GM19351 (cell line): ENCODE measurements around the gene NIF3L1.

ENCODE experiments used
- ATAC-seq: cut with Tn5 transposase; IDR thresholded peaks from one replicate; pipeline ENCODE4 v1.9.1; 2021; ENCODE audit warnings: mild to moderate bottlenecking, moderate library complexity; ENCODE audit not compliant: unreplicated experiment

Gene NIF3L1

GRCh38 chr2:200888704-200889625 is at the start of gene NIF3L1, which contains the start of gene PPIL3:
NIF3L1 (plus strand) TSS chr2:200889371; CDS start chr2:200891944, 2,573 bp downstream.
PPIL3 (minus strand) TSS chr2:200889077; CDS start chr2:200887615, 1,462 bp downstream.
- peak; percentile 88 for ATAC-seq

GRCh38 chr2:200839513-200839912 is 49.7 kb upstream of the NIF3L1 start:
- no peak for ATAC-seq

GRCh38 chr2:200843993-200844948 is 44.9 kb upstream of the NIF3L1 start:
- no peak for ATAC-seq

- no peak for ATAC-seq
Measured at GRCh38 chr2:200845194-200845593, 44.0 kb upstream of the NIF3L1 start.

- no peak for ATAC-seq
Measured at GRCh38 chr2:200845669-200846325, 43.4 kb upstream of the NIF3L1 start.

- ATAC-seq, result no peak
Measured at GRCh38 chr2:200847269-200847668, 41.9 kb upstream of the NIF3L1 start.

- ATAC-seq, result no peak
Measured at GRCh38 chr2:200847939-200848338, 41.2 kb upstream of the NIF3L1 start.

- no peak for ATAC-seq
Measured at GRCh38 chr2:200850512-200851256, 38.5 kb upstream of the NIF3L1 start.

GRCh38 chr2:200851398-200852248 is 37.5 kb upstream of the NIF3L1 start:
- no peak for ATAC-seq

- no peak for ATAC-seq
Measured at GRCh38 chr2:200852605-200853004, 36.6 kb upstream of the NIF3L1 start.

GRCh38 chr2:200856806-200857205 is 32.4 kb upstream of the NIF3L1 start:
- no peak for ATAC-seq

- ATAC-seq, result no peak
Measured at GRCh38 chr2:200860092-200860795, 28.9 kb upstream of the NIF3L1 start.

- no peak for ATAC-seq
Measured at GRCh38 chr2:200861617-200862155, 27.5 kb upstream of the NIF3L1 start.

- peak; percentile 21 for ATAC-seq
Measured at GRCh38 chr2:200862532-200863000, 26.6 kb upstream of the NIF3L1 start.

- no peak for ATAC-seq
Measured at GRCh38 chr2:200863782-200864175, 25.4 kb upstream of the NIF3L1 start.

GRCh38 chr2:200864176-200865034 is 24.8 kb upstream of the NIF3L1 start, which contains the start of gene CLK1:
CLK1 (minus strand) TSS chr2:200864658; CDS start chr2:200861862, 2,796 bp downstream.
- ATAC-seq, result peak; percentile 80

- no peak for ATAC-seq
Measured at GRCh38 chr2:200869014-200869413, 20.2 kb upstream of the NIF3L1 start.
